ENCODE measurements around the gene SYNDIG1.

Gene SYNDIG1

DNA sequence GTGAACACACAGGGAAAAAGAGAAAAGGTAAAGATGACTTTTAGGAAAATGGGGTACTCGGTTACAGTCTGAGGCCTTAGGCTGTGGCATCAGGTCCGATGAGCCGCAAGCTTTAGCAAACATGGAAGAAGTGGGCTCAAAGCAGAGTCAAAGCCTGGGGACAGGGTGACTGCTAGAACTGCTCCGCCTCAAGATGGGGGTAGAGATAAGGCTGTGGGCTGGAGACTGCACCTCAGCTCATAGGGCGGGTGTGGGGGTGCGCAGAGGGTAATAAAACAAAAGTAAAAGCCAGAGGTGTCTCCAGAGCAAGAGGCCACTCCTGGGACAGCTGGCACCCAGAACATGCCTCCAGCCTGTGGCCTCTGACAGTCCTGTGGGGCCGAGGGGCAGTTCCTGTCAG is 21.3 kb upstream of the SYNDIG1 start:
- DNase-seq, result no peak

DNA sequence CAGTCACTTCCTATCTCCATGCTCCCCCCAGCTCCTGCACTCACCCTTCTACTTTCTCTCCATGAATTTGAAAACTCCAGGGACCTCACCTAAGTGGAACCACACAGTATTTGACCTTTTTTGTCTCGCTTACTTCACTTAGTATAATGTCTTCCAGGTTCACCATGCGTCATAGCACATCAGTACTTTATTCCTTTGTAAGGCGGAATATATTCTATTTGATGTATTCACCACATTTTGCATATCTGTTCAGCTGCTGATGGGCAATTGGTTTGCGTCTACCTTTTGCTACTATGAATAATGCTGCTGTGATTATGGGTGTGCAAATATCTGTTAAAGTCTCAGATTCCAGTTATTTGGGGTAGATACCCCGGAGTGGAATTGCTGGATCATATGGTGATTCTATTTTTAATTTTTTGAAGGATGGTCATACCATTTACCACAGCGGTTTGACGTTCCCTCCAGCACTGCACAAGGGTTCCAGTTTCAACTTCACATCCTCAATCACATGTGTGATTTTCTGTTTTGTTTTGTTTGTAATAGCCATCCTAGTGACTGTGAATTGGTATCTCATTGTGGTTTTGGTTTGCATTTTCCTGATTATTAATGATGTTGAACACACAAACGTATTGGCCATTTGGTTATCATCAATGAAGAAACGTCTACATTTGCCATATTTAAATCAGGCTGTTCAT is 20.3 kb upstream of the SYNDIG1 start:
- no peak for DNase-seq

DNA sequence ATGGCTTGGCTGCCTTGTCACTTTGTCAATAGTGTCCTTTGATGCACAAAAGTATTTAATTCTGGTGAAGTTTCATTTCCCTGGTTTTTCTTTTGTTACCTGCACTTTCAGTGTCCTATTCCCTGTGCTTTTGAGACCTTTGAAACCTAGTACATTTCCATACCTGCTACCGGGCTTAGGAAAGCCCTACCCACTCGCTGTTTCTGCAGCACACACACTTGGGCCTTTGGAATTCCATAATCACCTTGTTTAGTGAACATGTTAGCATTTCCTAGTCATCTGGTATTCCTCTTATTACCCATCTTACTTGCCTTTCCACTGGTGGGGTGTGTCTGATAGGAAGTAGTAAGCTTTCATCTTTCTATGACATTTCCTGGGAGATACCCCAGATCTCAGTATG is 19.3 kb upstream of the SYNDIG1 start:
- no peak for DNase-seq

DNA sequence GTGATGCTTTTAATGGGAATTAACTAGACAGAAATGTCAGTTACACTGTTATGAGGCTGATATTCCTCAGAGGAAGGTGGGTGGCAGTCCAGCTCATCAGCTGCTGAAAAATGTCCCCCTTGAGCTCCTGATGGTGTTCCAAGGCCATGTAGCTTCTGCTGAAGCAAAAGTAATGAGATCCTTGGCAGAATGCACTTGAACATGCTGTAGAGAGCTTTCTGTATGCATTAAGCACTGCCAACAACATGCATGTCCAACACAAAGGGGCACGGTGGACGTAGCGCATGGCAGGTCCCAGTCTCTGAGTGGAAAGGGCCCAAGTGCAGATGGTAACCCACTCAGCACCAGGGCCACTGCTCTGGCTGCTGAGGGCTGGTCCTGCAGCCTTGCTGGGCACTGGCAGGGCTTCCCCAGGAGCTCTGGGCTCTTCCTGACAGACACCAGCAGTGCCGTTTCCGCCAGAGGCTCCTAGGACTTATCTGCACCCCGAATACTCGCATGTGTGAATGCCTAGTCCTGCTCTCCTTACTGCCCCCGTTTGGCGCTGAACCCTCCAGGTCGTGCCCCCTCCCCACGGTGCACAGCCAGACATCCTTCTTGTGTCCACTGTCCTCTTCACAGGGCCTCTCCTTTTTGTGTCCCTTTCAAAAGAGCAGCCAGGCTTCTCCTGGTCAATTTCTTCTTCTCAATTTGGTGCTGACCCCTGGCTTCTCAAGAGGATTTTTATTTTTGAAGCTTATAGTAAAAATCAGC is 18.6 kb upstream of the SYNDIG1 start:
- no peak for DNase-seq

DNA sequence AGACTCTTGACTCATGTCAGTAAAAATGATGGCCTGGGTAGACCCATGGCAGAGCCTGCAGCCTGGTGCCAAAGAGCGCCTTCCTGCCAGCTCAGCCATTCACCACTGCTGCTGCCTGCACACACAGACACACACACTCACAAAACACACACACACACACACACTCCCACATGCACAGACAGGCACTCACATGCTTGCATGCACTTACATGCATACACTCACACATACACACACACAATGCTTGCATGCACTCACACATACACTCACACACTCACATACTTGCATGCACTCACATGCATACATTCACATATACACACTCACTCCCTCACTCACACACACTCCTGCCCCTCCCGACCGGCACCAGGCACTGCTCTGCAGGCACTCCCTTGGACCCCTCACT is 18.0 kb upstream of the SYNDIG1 start:
- no peak for DNase-seq

DNA sequence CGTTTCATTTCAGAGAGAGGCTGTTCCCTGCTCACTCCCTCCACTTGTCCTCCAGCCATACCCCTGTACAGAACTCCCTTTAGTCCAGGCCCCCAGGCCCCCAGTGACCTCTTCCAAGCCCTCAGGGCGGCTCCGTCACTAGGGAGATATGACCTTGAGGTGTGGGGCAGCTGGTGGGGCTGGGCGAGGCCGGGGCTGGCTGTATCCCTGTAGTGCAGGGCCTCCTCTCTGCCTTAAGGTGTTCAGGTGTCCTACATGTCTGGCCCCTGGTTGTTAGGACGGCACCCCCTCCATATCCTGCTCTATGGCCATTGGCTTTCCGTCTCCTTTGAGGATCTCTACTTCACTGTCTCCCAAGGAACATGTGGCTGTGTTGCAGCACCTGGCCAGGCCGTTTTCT is 17.4 kb upstream of the SYNDIG1 start:
- no peak for DNase-seq

DNA sequence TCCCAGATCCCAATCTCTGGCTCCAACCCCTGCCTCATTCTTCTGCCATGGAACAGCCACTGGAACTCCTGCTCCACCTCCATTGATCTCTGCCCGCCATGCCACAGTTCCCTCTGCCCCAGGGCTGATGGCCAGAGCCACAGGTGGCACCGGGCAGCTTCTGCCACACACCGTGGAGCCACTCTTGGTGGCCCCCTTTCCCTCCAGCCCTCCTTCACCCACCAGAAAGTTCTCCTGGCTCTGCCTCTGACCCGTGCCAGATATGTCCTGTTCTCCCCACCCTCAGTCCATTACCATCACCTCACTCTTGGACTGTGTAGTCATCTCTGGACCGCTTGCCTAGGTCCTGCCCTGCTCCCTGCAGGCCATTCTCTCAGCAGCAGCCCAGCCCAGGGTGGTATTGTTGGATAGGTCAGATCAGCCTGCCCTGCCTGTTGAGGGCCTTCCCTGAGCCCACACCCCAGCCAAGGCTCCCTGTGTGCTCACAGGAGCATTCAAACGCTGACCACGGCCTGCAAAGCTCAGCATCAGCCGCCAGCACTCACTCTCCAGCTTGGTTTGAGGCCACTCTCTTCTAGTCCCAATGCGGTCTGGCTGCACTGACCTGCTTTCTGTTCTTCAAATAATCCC is 16.8 kb upstream of the SYNDIG1 start:
- DNase-seq, result no peak

DNA sequence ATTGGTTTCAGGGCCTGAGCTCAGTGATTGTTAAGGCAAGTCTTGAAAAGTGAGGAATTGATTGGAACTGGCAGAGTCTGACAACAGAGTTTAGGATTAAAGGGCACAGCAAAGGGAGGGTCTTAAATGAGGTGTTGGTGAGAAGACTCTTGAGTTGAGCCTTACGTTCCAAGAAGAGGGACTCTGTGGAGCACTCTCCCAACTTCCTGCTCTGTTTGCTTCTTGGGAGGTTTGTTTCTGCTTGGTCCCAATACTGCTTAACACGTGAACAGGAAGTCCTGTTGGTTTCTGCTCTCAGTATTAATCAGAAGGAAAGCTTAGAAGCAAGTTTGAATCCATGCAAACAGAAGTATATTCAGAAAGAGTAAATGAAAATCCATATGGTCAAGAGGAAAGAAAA is 15.6 kb upstream of the SYNDIG1 start:
- no peak for DNase-seq

DNA sequence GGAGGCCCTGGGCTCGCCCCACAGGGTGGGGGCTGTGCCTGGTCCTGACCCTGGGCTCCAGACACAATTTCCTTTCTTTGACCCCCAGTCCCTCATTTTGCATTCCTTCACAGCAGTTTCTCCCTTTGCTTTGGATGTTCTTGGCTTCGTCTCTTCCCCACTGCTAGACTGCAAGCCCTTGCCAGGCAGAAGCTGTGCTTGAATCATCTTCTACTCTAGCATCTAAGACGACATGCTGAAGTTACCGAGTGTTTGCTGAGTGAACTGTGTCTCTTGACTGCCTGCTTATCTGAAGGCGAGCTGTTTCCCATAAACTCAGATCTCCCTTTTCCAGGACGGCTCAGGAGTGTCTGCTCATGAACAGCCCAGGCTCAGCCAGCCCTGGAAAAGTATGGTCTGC is 14.3 kb upstream of the SYNDIG1 start:
- DNase-seq, result no peak

DNA sequence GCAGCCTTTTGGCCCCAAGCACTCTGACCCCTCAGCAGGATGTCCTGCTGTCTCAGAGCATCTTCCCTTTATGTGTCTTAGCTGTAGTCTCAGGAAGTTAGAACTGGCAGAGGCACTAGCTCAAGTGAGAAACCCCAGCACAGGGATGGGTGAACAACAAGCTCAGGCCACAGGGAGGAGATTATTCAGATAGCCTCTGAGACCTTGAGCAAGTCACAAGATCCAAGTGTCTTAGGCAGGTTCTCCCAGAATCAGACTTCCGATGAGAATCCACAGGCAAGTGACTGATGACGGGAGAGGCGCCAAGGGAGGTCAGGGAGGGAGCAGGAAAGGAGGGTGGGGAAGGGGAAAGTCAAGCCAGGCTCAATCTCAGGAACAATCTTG is 13.0 kb upstream of the SYNDIG1 start:
- DNase-seq, result no peak

DNA sequence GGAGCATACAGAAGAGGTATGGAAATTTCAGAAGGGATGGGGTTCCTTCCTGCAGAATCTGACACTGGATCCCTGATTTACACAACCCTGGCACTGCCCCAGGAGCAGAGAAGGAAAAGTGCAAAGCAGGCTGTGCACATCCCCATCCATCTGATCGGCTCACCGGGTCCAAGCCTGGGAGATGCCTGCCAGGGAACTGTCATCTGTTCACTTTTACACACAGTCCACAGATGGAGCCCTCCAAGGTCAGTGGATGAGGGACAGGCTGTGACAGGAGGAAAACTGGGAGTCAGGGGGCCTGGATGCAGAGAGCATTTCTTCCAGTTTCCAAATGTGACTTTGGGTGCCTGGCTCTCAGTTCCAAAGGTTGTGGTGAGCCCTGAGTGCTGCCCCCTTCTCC is 11.0 kb upstream of the SYNDIG1 start:
- no peak for DNase-seq

DNA sequence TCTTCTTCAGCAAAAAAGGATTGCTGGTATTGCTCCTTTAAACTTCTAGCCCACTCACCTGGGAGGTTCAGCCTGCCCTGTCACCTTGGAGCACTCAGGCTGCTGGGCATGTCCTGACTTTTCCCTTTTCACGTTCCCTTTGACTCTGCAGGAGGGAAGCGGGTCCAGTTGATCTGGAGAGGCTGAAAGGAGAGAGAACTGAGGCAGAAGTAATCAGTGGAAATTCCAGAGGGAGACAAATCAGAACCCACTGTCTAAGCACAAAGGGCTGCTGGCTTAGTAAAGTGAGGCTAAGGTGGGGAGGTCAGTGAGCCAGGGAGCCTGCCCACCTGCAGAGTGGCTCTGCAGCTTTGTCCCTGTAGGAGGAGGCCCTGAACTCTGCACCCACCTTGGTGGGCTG is 9.7 kb upstream of the SYNDIG1 start:
- no peak for DNase-seq

DNA sequence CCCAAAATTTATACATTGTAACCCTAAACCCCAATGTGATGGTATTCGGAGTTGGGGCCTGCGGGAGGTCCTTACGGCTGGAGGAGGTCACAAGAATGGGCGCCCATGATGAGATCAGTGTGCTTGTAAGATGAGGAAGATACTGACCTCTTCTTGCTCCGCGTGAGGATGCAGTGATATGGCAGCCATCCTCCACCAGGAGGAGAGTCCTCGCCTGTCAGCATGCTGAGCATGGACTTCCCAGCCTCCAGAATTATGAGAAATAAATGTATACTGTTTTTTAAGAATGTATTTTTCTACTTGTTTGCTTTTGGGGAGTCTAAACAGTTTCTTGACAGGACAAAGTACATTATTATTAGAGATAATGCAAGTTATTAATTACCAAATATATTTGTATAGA is 8.7 kb upstream of the SYNDIG1 start:
- no peak for DNase-seq

DNA sequence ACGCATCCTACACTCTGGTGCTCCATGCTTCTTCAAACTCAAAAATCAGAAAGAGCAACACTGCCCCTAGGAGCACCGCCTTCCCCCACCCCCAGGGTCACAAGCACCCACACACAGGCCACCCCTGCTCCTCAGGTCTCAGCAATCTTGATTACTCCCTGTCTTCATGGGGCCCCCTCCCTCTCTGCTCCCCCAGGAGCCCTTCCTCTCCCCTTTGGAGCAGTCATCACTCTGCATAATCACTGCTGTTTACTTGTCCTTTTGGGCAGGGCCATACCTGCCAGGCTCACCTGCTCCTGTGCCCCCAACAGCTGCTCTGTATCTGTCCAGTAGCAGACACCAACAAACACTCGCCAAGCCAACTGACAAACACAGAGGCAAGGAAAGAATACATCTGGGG is 7.6 kb upstream of the SYNDIG1 start:
- DNase-seq, result no peak

DNA sequence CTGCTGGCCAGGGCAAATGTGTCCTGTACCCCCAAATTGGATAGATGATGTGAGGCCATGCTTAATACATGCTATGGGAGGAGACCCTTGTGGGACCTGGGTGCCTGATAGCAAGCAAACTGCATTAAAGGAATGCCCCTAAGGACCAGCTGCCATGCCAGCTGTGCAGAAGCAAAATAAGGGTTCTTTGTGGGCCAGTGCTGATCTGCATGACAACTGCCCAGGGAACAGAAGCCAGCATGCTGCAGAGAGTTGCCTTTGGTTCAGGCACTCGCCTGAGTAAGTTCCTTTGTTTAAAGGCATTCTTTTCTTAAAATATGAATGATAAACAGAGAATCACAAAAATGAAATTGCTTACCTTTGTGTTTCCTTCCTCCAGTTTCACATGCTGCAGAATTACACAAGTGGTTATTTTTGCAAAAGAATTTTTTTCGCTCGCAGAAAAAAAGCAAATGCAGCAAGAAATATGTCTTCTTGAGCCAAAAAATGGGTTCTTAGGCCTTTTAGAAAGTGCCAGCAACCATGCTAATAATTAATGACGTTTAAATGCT is 6.9 kb upstream of the SYNDIG1 start:
- no peak for DNase-seq

DNA sequence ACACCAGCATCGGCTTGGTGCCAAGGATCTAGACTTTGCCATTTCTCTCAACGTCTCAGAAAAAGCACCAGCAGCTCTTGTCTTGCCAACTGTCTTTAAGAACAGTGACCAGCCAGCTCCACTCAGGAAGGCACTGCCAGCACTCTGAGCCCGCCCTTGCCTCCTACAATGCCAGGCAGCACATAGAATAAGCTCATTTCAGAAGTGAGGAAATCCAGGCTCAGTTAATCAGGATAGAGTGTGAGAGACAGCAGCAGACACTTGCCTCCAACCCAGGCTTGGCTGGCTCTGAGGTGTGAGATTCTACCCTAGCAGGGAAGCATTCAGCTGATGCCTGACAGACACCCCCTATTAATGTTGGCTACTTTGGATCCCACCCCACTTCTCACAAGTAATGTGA is 4.3 kb upstream of the SYNDIG1 start:
- no peak for DNase-seq

DNA sequence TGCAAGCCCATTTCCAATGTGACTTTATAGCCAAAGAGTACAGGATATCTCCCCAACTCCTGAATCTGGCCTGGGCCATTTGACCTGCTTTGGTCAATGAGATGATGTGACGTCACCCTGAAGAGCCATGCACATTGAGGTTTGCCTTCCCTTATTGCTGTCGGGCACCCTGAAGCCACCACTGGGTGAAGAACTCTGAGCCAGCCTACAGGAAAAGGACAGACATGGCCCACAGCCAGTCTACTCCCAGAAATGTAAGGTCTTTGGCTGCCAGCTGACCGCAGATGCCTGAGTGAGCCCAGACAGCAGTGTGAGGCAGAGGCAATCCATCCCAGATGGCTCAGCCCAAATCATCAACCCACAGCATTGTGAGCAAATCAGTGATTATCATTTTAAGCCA is 3.7 kb upstream of the SYNDIG1 start:
- DNase-seq, result no peak

DNA sequence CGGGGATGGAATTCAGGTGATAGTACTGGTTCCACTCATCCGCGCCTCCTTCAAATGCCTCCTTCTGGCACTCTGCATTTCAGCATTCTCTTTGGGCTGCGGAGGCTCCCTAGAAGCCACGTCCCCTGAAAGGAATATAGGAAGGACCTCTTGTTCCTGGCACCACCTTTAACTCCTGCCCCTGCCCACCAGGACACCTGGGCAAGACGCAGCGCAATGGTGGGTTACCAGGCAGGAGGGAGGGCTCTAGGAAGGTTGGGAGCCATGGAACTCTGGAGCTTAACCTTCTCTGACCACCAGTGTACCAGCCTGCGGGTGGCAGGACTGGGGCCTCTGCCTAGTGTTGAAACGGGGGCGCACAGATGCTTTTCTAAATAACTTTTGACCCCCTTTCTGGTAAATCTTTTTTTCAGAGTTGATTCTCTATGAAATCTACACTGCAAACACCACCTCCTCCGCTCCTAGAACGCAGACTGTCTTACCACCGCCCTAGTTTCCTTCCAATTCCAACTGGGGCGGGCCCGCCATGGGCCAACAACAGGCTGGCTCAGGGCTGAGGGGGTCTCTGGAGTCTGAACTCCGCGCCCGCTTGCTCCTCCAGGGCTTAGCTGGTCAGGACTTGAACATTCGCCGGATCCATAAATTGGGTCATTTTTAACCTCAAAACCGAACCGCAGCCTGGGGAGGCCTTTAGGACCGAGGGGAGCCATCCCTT is 871 bp upstream of the SYNDIG1 start:
- no peak for DNase-seq

DNA sequence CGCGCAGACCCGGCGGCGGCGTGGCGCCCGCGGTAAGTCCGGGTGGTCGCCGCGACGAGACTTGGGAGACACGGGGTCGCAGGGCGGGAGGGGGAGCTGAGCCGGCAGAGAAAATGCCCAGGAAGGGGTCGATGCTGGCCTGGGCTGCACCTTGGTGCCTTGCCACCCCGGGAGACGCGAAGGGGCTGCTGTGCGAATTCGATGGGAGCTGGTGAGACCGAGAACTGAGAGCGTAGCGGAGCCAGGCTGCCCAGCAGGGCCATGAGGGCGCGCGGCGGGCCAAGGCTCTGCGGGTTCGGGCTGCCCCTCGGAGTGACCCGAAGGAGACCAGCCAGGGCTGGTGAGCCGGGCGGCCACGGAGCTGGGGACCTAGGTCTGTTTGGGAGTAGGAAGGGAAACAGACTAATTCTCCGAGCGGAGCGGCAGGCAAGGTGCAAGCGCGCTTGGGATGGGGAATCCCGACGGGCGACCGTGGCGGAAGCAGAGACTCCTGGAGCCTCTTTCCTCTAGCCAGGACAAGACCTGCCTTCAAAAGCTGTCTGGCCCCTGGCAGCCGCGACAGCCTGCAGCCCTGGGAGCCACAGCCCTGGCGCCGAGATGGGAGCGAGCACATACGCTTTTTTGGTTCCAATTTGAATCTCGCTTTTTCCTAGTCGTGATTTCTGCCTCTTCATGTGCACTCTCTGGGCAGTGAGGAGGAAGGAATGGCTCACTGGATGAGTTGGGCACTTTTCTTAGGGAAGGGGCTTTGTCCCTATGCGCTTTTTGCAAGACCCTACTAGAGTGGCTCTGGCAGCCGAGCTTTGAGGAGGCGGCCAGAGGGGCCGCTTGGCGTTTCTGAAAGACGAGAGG is 691 bp downstream of the SYNDIG1 start:
- DNase-seq, result no peak

DNA sequence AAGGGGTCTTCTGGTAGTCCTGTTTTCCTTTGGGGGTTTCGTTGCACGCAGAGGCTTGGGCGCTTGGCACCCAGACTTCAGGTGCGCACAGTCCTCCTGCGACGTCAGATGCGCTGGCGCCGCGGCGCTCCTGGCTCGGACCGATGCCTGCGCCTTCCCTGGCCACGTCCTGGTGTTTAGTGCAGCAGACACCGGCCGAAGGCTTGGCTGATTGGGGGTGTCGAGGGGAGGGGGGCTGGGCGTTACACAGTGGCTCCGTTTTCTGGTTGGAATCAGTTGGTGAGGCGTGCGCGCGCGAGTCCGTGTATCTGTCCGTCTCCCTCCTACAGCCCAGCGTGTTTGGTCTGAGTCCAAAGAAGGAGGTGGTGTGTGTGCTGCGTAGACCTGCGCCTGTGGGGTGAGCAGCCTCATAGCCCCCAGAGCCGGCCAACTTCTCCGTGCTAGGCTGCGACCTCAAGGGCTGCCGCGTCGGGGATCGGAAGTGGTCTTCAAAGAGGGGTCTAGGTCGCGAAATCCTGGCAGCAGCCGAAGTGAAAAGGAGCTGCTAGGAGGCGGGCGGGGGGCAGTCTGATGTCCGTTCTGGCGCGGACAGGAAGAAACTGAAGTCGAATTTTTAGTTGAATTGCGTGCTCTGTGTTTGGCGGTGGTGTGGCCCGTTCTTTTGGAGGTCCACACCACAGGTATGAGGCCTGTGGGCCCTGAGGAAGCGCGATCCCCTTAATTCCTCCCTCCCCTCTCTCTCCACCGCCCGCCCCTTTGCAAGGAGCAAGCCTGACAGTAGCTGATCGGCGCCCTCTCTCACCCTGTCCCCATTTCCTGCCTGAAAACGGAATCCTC is 1.5 kb downstream of the SYNDIG1 start:
- DNase-seq, result no peak

DNA sequence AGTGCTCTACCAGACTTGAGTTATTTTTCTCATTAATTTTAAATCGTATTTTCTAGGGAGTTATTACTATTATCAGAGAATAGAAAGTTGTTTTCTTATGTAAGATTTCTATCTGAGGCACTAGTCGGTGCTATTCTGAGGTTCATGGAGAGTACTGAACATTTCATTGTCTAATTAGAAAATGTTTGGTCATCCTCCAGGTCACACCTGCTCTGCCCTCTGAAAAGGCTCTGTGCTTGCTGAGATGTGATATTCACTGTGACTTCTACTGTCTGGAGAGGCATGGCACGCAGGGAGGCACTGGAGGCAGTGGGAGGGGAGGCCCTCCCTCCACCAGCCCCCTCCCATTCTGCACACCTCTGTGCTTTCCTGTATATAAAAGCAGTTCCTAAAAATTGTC is 3.0 kb downstream of the SYNDIG1 start:
- no peak for DNase-seq
